ENCODE data around the gene MYBPC2. TPM values are rescaled to one million over a fixed set of nuclear protein-coding genes. Genes with fewer than 3 reads are reported as not detected.

Gene MYBPC2
- total RNA-seq, 1 donor from 2014 or later: 0.47 TPM

- H3K27ac Mint-ChIP-seq: no peak overlapping the region
- intact Hi-C loops (cut with micrococcal nuclease): no loop called here
- no peaks in the 10 kb centered on the region for H3K9me3 Mint-ChIP-seq
- no peaks in the 10 kb centered on the region for H3K27me3 Mint-ChIP-seq (ENCODE audit: insufficient read depth)
- H3K4me1 Mint-ChIP-seq (ENCODE audit: low read depth): no peaks in the 10 kb centered on the region
- H3K36me3 Mint-ChIP-seq (ENCODE audit: low read depth): peaks cover 20% of the 10 kb centered on the region
- DNase-seq (ENCODE audit: low spot score): no peak
- H3K4me3 Mint-ChIP-seq: no peak overlapping the region
These were observed 33.9 kb upstream of the MYBPC2 start for GRCh38 chr19:50398675-50399367.

GRCh38 chr19:50399368-50399745, 33.3 kb upstream of the MYBPC2 start:
- Mint-ChIP-seq H3K4me3 (no peak overlapping the region), H3K27me3 (ENCODE audit: insufficient read depth) (no peaks in the 10 kb centered on the region), H3K27ac (no peak overlapping the region), H3K9me3 (no peaks in the 10 kb centered on the region), H3K36me3 (ENCODE audit: low read depth) (peaks cover 19% of the 10 kb centered on the region), H3K4me1 (ENCODE audit: low read depth) (no peaks in the 10 kb centered on the region)
- no peak for DNase-seq (ENCODE audit: low spot score)
- intact Hi-C loops (cut with micrococcal nuclease): no loop called here

- H3K4me3 Mint-ChIP-seq: no peak overlapping the region
- peaks cover 20% of the 10 kb centered on the region for H3K36me3 Mint-ChIP-seq (ENCODE audit: low read depth)
- no peak overlapping the region for H3K27ac Mint-ChIP-seq
- intact Hi-C loops (cut with micrococcal nuclease): no loop called here
- no peaks in the 10 kb centered on the region for H3K4me1 Mint-ChIP-seq (ENCODE audit: low read depth)
- no peaks in the 10 kb centered on the region for H3K9me3 Mint-ChIP-seq
- DNase-seq (ENCODE audit: low spot score): no peak
- H3K27me3 Mint-ChIP-seq (ENCODE audit: insufficient read depth): no peaks in the 10 kb centered on the region
These were observed 30.9 kb upstream of the MYBPC2 start for GRCh38 chr19:50401605-50402450.

- H3K27me3 Mint-ChIP-seq (ENCODE audit: insufficient read depth): no peaks in the 10 kb centered on the region
- DNase-seq (ENCODE audit: low spot score): no peak
- intact Hi-C loops (cut with micrococcal nuclease): no loop called here
- no peak overlapping the region for H3K27ac Mint-ChIP-seq
- H3K9me3 Mint-ChIP-seq: no peaks in the 10 kb centered on the region
- peaks cover 21% of the 10 kb centered on the region for H3K36me3 Mint-ChIP-seq (ENCODE audit: low read depth)
- H3K4me3 Mint-ChIP-seq: no peak overlapping the region
- H3K4me1 Mint-ChIP-seq (ENCODE audit: low read depth): no peaks in the 10 kb centered on the region
These were observed 30.0 kb upstream of the MYBPC2 start for GRCh38 chr19:50402544-50403301.

GRCh38 chr19:50406156-50406820, 26.4 kb upstream of the MYBPC2 start:
- no peaks in the 10 kb centered on the region for H3K27me3 Mint-ChIP-seq (ENCODE audit: insufficient read depth)
- no peak overlapping the region for H3K27ac Mint-ChIP-seq
- no peaks in the 10 kb centered on the region for H3K4me1 Mint-ChIP-seq (ENCODE audit: low read depth)
- DNase-seq (ENCODE audit: low spot score): no peak
- H3K9me3 Mint-ChIP-seq: no peaks in the 10 kb centered on the region
- H3K4me3 Mint-ChIP-seq: no peak overlapping the region
- H3K36me3 Mint-ChIP-seq (ENCODE audit: low read depth): peaks cover 20% of the 10 kb centered on the region
- intact Hi-C loops (cut with micrococcal nuclease): no loop called here

- DNase-seq (ENCODE audit: low spot score): no peak
- H3K4me1 Mint-ChIP-seq (ENCODE audit: low read depth): no peaks in the 10 kb centered on the region
These were observed 25.9 kb upstream of the MYBPC2 start for GRCh38 chr19:50406829-50407228.

GRCh38 chr19:50409347-50409746, 23.3 kb upstream of the MYBPC2 start:
- no peaks in the 10 kb centered on the region for H3K27me3 Mint-ChIP-seq (ENCODE audit: insufficient read depth)
- H3K36me3 Mint-ChIP-seq (ENCODE audit: low read depth): peaks cover 10% of the 10 kb centered on the region
- H3K4me1 Mint-ChIP-seq (ENCODE audit: low read depth): no peaks in the 10 kb centered on the region
- no peak overlapping the region for H3K4me3 Mint-ChIP-seq
- intact Hi-C loops (cut with micrococcal nuclease): no loop called here
- DNase-seq (ENCODE audit: low spot score): no peak
- no peaks in the 10 kb centered on the region for H3K9me3 Mint-ChIP-seq
- no peak overlapping the region for H3K27ac Mint-ChIP-seq

More at GRCh38 chr19:50406829-50407228, 25.9 kb upstream of the MYBPC2 start:
- Mint-ChIP-seq H3K27ac (no peak overlapping the region), H3K9me3 (no peaks in the 10 kb centered on the region), H3K27me3 (ENCODE audit: insufficient read depth) (no peaks in the 10 kb centered on the region), H3K4me3 (no peak overlapping the region), H3K36me3 (ENCODE audit: low read depth) (peaks cover 20% of the 10 kb centered on the region)
- intact Hi-C loops (cut with micrococcal nuclease): no loop called here

GRCh38 chr19:50410109-50410508, 22.6 kb upstream of the MYBPC2 start:
- Mint-ChIP-seq H3K9me3 (no peaks in the 10 kb centered on the region), H3K27ac (no peak overlapping the region), H3K4me3 (no peak overlapping the region), H3K4me1 (ENCODE audit: low read depth) (no peaks in the 10 kb centered on the region), H3K27me3 (ENCODE audit: insufficient read depth) (no peaks in the 10 kb centered on the region), H3K36me3 (ENCODE audit: low read depth) (peaks cover 12% of the 10 kb centered on the region)
- intact Hi-C loops (cut with micrococcal nuclease): no loop called here
- DNase-seq (ENCODE audit: low spot score): no peak

- peak overlapping the region; percentile 52 for H3K27ac Mint-ChIP-seq
- intact Hi-C loops (cut with micrococcal nuclease): no loop called here
- peaks cover 8% of the 10 kb centered on the region for H3K36me3 Mint-ChIP-seq (ENCODE audit: low read depth)
These were observed 20.3 kb upstream of the MYBPC2 start for GRCh38 chr19:50412419-50412818.

GRCh38 chr19:50413096-50413495, 19.6 kb upstream of the MYBPC2 start:
- Mint-ChIP-seq H3K9me3 (no peaks in the 10 kb centered on the region), H3K4me1 (ENCODE audit: low read depth) (no peaks in the 10 kb centered on the region), H3K27me3 (ENCODE audit: insufficient read depth) (no peaks in the 10 kb centered on the region), H3K4me3 (no peak overlapping the region), H3K36me3 (ENCODE audit: low read depth) (peaks cover 8% of the 10 kb centered on the region), H3K27ac (no peak overlapping the region)
- no peak for DNase-seq (ENCODE audit: low spot score)
- intact Hi-C loops (cut with micrococcal nuclease): no loop called here

More at GRCh38 chr19:50412419-50412818, 20.3 kb upstream of the MYBPC2 start:
- H3K27me3 Mint-ChIP-seq (ENCODE audit: insufficient read depth): no peaks in the 10 kb centered on the region
- no peaks in the 10 kb centered on the region for H3K9me3 Mint-ChIP-seq
- H3K4me1 Mint-ChIP-seq (ENCODE audit: low read depth): no peaks in the 10 kb centered on the region
- no peak overlapping the region for H3K4me3 Mint-ChIP-seq
- DNase-seq (ENCODE audit: low spot score): no peak

- H3K27ac Mint-ChIP-seq: no peak overlapping the region
- H3K27me3 Mint-ChIP-seq (ENCODE audit: insufficient read depth): no peaks in the 10 kb centered on the region
- H3K4me3 Mint-ChIP-seq: no peak overlapping the region
- H3K4me1 Mint-ChIP-seq (ENCODE audit: low read depth): no peaks in the 10 kb centered on the region
- intact Hi-C loops (cut with micrococcal nuclease): no loop called here
- DNase-seq (ENCODE audit: low spot score): no peak
- H3K36me3 Mint-ChIP-seq (ENCODE audit: low read depth): peaks cover 8% of the 10 kb centered on the region
- H3K9me3 Mint-ChIP-seq: no peaks in the 10 kb centered on the region
These were observed 19.2 kb upstream of the MYBPC2 start for GRCh38 chr19:50413531-50413930.

GRCh38 chr19:50414864-50415660, 17.6 kb upstream of the MYBPC2 start:
- no peak overlapping the region for H3K27ac Mint-ChIP-seq
- H3K4me3 Mint-ChIP-seq: no peak overlapping the region
- intact Hi-C loops (cut with micrococcal nuclease): loop anchor here (1.0 kb wide), 2 partner anchors 47 to 58 kb away; no protein-coding TSS in a partner anchor
- peaks cover 13% of the 10 kb centered on the region for H3K36me3 Mint-ChIP-seq (ENCODE audit: low read depth)
- peak; percentile 56 for DNase-seq (ENCODE audit: low spot score)
- peaks cover 9% of the 10 kb centered on the region for H3K4me1 Mint-ChIP-seq (ENCODE audit: low read depth)
- peaks cover 2% of the 10 kb centered on the region for H3K27me3 Mint-ChIP-seq (ENCODE audit: insufficient read depth)
- no peaks in the 10 kb centered on the region for H3K9me3 Mint-ChIP-seq

All from activated T-helper 1 cell treated with anti-CD3 and anti-CD28 coated beads, Interleukin-12 subunit alpha, Interleukin-12 subunit beta, Interleukin-2, Interleukin-4 antibody, amounts not matched to agents 30 ng/mL and 10 ng/mL and 1 ng/mL, durations not matched to agents 14 hours and 24 hours and 36 hours (primary cell).